HG02973 (cell line): ENCODE measurements around the gene WDR27.
"Not testable (repeated sequence)": the region's sequence is repeated elsewhere in the genome, so short reads cannot be mapped to it uniquely, and the experiment has no call there.

Experiments
- ATAC-seq: cut with Tn5 transposase; IDR thresholded peaks from one replicate; pipeline ENCODE4 v1.9.1; 2021; ENCODE audit warnings: moderate library complexity; ENCODE audit not compliant: unreplicated experiment

Gene WDR27

GRCh38 chr6:169710009-169710408 is 8.2 kb upstream of the WDR27 start:
- no peak for ATAC-seq

GRCh38 chr6:169709293-169709692 is 7.5 kb upstream of the WDR27 start:
- peak; percentile 75 for ATAC-seq

- ATAC-seq: no peak
Observed at GRCh38 chr6:169707772-169708171, 5.9 kb upstream of the WDR27 start.

GRCh38 chr6:169702840-169703246 is 1.0 kb upstream of the WDR27 start:
- ATAC-seq: peak; percentile 16

GRCh38 chr6:169701311-169701953 is 397 bp downstream of the WDR27 start:
- ATAC-seq: peak; percentile 2

- no peak for ATAC-seq
Observed at GRCh38 chr6:169700296-169700695, 1.5 kb downstream of the WDR27 start.

GRCh38 chr6:169697115-169697514 is 4.7 kb downstream of the WDR27 start:
- ATAC-seq: not testable (repeated sequence)

- no peak for ATAC-seq
Observed at GRCh38 chr6:169695131-169695530, 6.7 kb downstream of the WDR27 start.

- ATAC-seq: no peak
Observed at GRCh38 chr6:169692516-169692915, 9.3 kb downstream of the WDR27 start.

GRCh38 chr6:169691260-169691659 is 10.6 kb downstream of the WDR27 start:
- no peak for ATAC-seq

GRCh38 chr6:169689287-169689686 is 12.5 kb downstream of the WDR27 start:
- no peak for ATAC-seq

GRCh38 chr6:169685860-169686259 is 16.0 kb downstream of the WDR27 start:
- ATAC-seq: no peak

- no peak for ATAC-seq
Observed at GRCh38 chr6:169684056-169684455, 17.8 kb downstream of the WDR27 start.

- ATAC-seq: no peak
Observed at GRCh38 chr6:169678342-169678741, 23.5 kb downstream of the WDR27 start.

GRCh38 chr6:169677096-169677495 is 24.7 kb downstream of the WDR27 start:
- ATAC-seq: no peak

GRCh38 chr6:169675011-169675410 is 26.8 kb downstream of the WDR27 start:
- ATAC-seq: no peak

GRCh38 chr6:169671563-169671962 is 30.3 kb downstream of the WDR27 start:
- ATAC-seq: no peak

- no peak for ATAC-seq
Observed at GRCh38 chr6:169669889-169670288, 31.9 kb downstream of the WDR27 start.

- ATAC-seq: no peak
Observed at GRCh38 chr6:169669147-169669546, 32.7 kb downstream of the WDR27 start.

- ATAC-seq: no peak
Observed at GRCh38 chr6:169668203-169668847, 33.5 kb downstream of the WDR27 start.

GRCh38 chr6:169667716-169668115 is 34.1 kb downstream of the WDR27 start:
- no peak for ATAC-seq

GRCh38 chr6:169666441-169666840 is 35.4 kb downstream of the WDR27 start:
- ATAC-seq: no peak

GRCh38 chr6:169665289-169665688 is 36.5 kb downstream of the WDR27 start:
- ATAC-seq: no peak
